Osteoblast (primary cell): ENCODE results near the gene LMAN2L. TPM values are rescaled to one million over a fixed set of nuclear protein-coding genes. Genes with fewer than 3 reads are reported as not detected.

Source experiments
- DNase-seq: peaks from one replicate; pipeline ENCODE4 v3.0.0; 2011; ENCODE audit warnings: low spot score, mixed read lengths; ENCODE audit not compliant: insufficient read length; ENCODE audit errors: missing footprints
- H2AFZ ChIP-seq: 2 replicates; pipeline ENCODE4 v1.6.0; 2011; ENCODE audit warnings: mild to moderate bottlenecking, low read length
- H3K27ac ChIP-seq: 2 replicates; pipeline ENCODE4 v1.5.1; 2011; ENCODE audit warnings: mild to moderate bottlenecking, low read depth, low read length, moderate library complexity
- H3K27me3 ChIP-seq: 2 replicates; pipeline ENCODE4 v1.6.0; 2012; ENCODE audit warnings: mild to moderate bottlenecking, control low read depth, inconsistent platforms, low read length, moderate library complexity; ENCODE audit not compliant: insufficient read depth
- H3K36me3 ChIP-seq: 2 replicates; pipeline ENCODE4 v1.5.1; 2011; ENCODE audit warnings: mild to moderate bottlenecking, low read length, control low read depth, moderate library complexity; ENCODE audit not compliant: insufficient read depth
- H3K4me1 ChIP-seq: 2 replicates; pipeline ENCODE4 v1.5.1; 2011; ENCODE audit warnings: mild to moderate bottlenecking, low read length, control low read depth, moderate library complexity; ENCODE audit not compliant: insufficient read depth
- H3K4me2 ChIP-seq: 2 replicates; pipeline ENCODE4 v1.6.0; 2011; ENCODE audit warnings: mild to moderate bottlenecking, low read length; ENCODE audit not compliant: insufficient read depth
- H3K4me3 ChIP-seq: fragments of 200-600 bp; sonication (generic); 3 replicates; pipeline ENCODE4 v1.5.1; 2012; ENCODE audit warnings: mild to moderate bottlenecking, low read length, inconsistent platforms; ENCODE audit not compliant: insufficient read depth
- H3K79me2 ChIP-seq: 2 replicates; pipeline ENCODE4 v1.6.0; 2012; ENCODE audit warnings: mild to moderate bottlenecking, low read length, control low read depth, inconsistent platforms; ENCODE audit not compliant: insufficient read depth
- H3K9me3 ChIP-seq: 2 replicates; pipeline ENCODE4 v1.5.1; 2011; ENCODE audit warnings: low read depth, low read length, control low read depth
- H4K20me1 ChIP-seq: 2 replicates; pipeline ENCODE4 v1.6.0; 2012; ENCODE audit warnings: mild to moderate bottlenecking, low read length, control low read depth; ENCODE audit not compliant: insufficient read depth
- CTCF ChIP-seq: IDR thresholded peaks from 2 replicates; pipeline ENCODE4 v1.5.1; 2011; ENCODE audit warnings: mild to moderate bottlenecking, low read depth, low read length, moderate library complexity; ENCODE audit errors: extremely low read depth
- total RNA-seq: library from RNA; depleted of rRNA; stranded (reverse); fragments of >200 nt; gene quantifications from 2 replicates; pipeline ENCODE4 v1.2.3, GENCODE V29; 2012

LMAN2L gene
- total RNA-seq, 1 donor = 26.4 TPM

- H3K4me3 ChIP-seq = peak overlapping the region; percentile 97
- H3K4me1 ChIP-seq = peaks cover 16% of the 10 kb centered on the region
- H4K20me1 ChIP-seq = peaks cover 2% of the 10 kb centered on the region
- peak; percentile 17 for DNase-seq
- no peaks in the 10 kb centered on the region for H3K9me3 ChIP-seq
- H2AFZ ChIP-seq = peak overlapping the region; percentile 98
- H3K36me3 ChIP-seq = peaks cover 17% of the 10 kb centered on the region
- no peak for TF ChIP-seq CTCF
- H3K27ac ChIP-seq = peak overlapping the region; percentile 77
- peak overlapping the region; percentile 98 for H3K4me2 ChIP-seq
- H3K27me3 ChIP-seq = no peaks in the 10 kb centered on the region
- peaks cover 30% of the 10 kb centered on the region for H3K79me2 ChIP-seq
Observed at GRCh38 chr2:96739076-96739632, 710 bp downstream of the LMAN2L start.

- Histone ChIP-seq H4K20me1 (peaks cover 2% of the 10 kb centered on the region), H3K9me3 (no peaks in the 10 kb centered on the region), H3K27ac (no peak overlapping the region), H3K36me3 (peaks cover 30% of the 10 kb centered on the region), H3K27me3 (no peaks in the 10 kb centered on the region), H3K4me1 (peaks cover 16% of the 10 kb centered on the region), H3K79me2 (peaks cover 30% of the 10 kb centered on the region), H3K4me3 (no peak overlapping the region), H2AFZ (no peak overlapping the region), H3K4me2 (peak overlapping the region; percentile 13)
- DNase-seq = no peak
- TF ChIP-seq CTCF = no peak
Observed at GRCh38 chr2:96737831-96738230, 2.0 kb downstream of the LMAN2L start.

- Histone ChIP-seq H3K27me3 (no peaks in the 10 kb centered on the region), H4K20me1 (peaks cover 2% of the 10 kb centered on the region), H3K79me2 (peaks cover 30% of the 10 kb centered on the region), H3K4me1 (peaks cover 16% of the 10 kb centered on the region), H3K4me2 (no peak overlapping the region), H2AFZ (no peak overlapping the region), H3K9me3 (no peaks in the 10 kb centered on the region), H3K4me3 (no peak overlapping the region), H3K36me3 (peaks cover 34% of the 10 kb centered on the region), H3K27ac (no peak overlapping the region)
- no peak for DNase-seq
- no peak for TF ChIP-seq CTCF
Observed at GRCh38 chr2:96737251-96737650, 2.6 kb downstream of the LMAN2L start.

GRCh38 chr2:96734880-96735583 lies 4.8 kb downstream of the LMAN2L start:
- H3K4me1 ChIP-seq = peaks cover 23% of the 10 kb centered on the region
- no peak overlapping the region for H3K4me2 ChIP-seq
- H3K36me3 ChIP-seq = peaks cover 46% of the 10 kb centered on the region
- H3K4me3 ChIP-seq = no peak overlapping the region
- H3K79me2 ChIP-seq = peaks cover 30% of the 10 kb centered on the region
- DNase-seq = no peak
- no peaks in the 10 kb centered on the region for H3K27me3 ChIP-seq
- H3K27ac ChIP-seq = no peak overlapping the region
- H4K20me1 ChIP-seq = peaks cover 7% of the 10 kb centered on the region
- no peaks in the 10 kb centered on the region for H3K9me3 ChIP-seq
- TF ChIP-seq CTCF = no peak
- no peak overlapping the region for H2AFZ ChIP-seq
